ENCODE data around the gene CFAP77. TPM values are rescaled to one million over a fixed set of nuclear protein-coding genes. Genes with fewer than 3 reads are reported as not detected.

CFAP77 gene
- total RNA-seq, 1 donor from 2014 or later = not detected

- Histone ChIP-seq H3K9me3 (no peaks in the 10 kb centered on the region), H3K36me3 (no peaks in the 10 kb centered on the region), H3K4me3 (no peak overlapping the region), H3K27me3 (no peaks in the 10 kb centered on the region), H3K4me1 (no peaks in the 10 kb centered on the region), H3K27ac (no peak overlapping the region)
- no peak for DNase-seq (ENCODE audit: extremely low spot score in 2 of 2)
- no peak for TF ChIP-seq POLR2AphosphoS5 (IDR thresholded peaks at IDR 0.05; ENCODE audit: insufficient read depth in 1 of 2, low read depth in 1 of 2)
- intact Hi-C loops (cut with DNase I) = no loop called here
These were observed 108.0 kb downstream of the CFAP77 start for GRCh38 chr9:132517815-132518550.

GRCh38 chr9:132518626-132519025, 108.6 kb downstream of the CFAP77 start:
- H3K27ac ChIP-seq = no peak overlapping the region
- no peak overlapping the region for H3K4me3 ChIP-seq
- no peak for TF ChIP-seq CTCF (IDR thresholded peaks at IDR 0.05)
- TF ChIP-seq POLR2A (IDR thresholded peaks at IDR 0.05) = no peak
- TF ChIP-seq POLR2AphosphoS5 (IDR thresholded peaks at IDR 0.05; ENCODE audit: insufficient read depth in 1 of 2, low read depth in 1 of 2) = no peak
- H3K36me3 ChIP-seq = no peaks in the 10 kb centered on the region
- no peaks in the 10 kb centered on the region for H3K9me3 ChIP-seq
- no peak for DNase-seq (ENCODE audit: extremely low spot score in 2 of 2)
- H3K4me1 ChIP-seq = no peaks in the 10 kb centered on the region
- intact Hi-C loops (cut with DNase I) = no loop called here
- no peaks in the 10 kb centered on the region for H3K27me3 ChIP-seq

GRCh38 chr9:132519033-132519432, 109.0 kb downstream of the CFAP77 start:
- H3K9me3 ChIP-seq = no peaks in the 10 kb centered on the region
- TF ChIP-seq CTCF (IDR thresholded peaks at IDR 0.05) (no peak), POLR2A (IDR thresholded peaks at IDR 0.05) (no peak), POLR2AphosphoS5 (IDR thresholded peaks at IDR 0.05; ENCODE audit: insufficient read depth in 1 of 2, low read depth in 1 of 2) (no peak)
- no peaks in the 10 kb centered on the region for H3K27me3 ChIP-seq
- H3K4me1 ChIP-seq = no peaks in the 10 kb centered on the region
- H3K4me3 ChIP-seq = no peak overlapping the region
- H3K27ac ChIP-seq = no peak overlapping the region
- intact Hi-C loops (cut with DNase I) = no loop called here
- no peaks in the 10 kb centered on the region for H3K36me3 ChIP-seq
- DNase-seq (ENCODE audit: extremely low spot score in 2 of 2) = no peak

- intact Hi-C loops (cut with DNase I) = no loop called here
- DNase-seq (ENCODE audit: extremely low spot score in 2 of 2) = no peak
- H3K27me3 ChIP-seq = no peaks in the 10 kb centered on the region
- no peaks in the 10 kb centered on the region for H3K9me3 ChIP-seq
- no peak overlapping the region for H3K4me3 ChIP-seq
- TF ChIP-seq POLR2AphosphoS5 (IDR thresholded peaks at IDR 0.05; ENCODE audit: insufficient read depth in 1 of 2, low read depth in 1 of 2) (no peak), POLR2A (IDR thresholded peaks at IDR 0.05) (no peak), CTCF (IDR thresholded peaks at IDR 0.05) (no peak)
- H3K4me1 ChIP-seq = no peaks in the 10 kb centered on the region
- no peaks in the 10 kb centered on the region for H3K36me3 ChIP-seq
- H3K27ac ChIP-seq = no peak overlapping the region
These were observed 110.6 kb downstream of the CFAP77 start for GRCh38 chr9:132520612-132521011.

- H3K4me1 ChIP-seq = no peaks in the 10 kb centered on the region
- no peaks in the 10 kb centered on the region for H3K27me3 ChIP-seq
- TF ChIP-seq POLR2AphosphoS5 (IDR thresholded peaks at IDR 0.05; ENCODE audit: insufficient read depth in 1 of 2, low read depth in 1 of 2) = no peak
- TF ChIP-seq POLR2A (IDR thresholded peaks at IDR 0.05) = no peak
- TF ChIP-seq CTCF (IDR thresholded peaks at IDR 0.05) = no peak
- no peak overlapping the region for H3K27ac ChIP-seq
- intact Hi-C loops (cut with DNase I) = no loop called here
- H3K4me3 ChIP-seq = no peak overlapping the region
- DNase-seq (ENCODE audit: extremely low spot score in 2 of 2) = no peak
- no peaks in the 10 kb centered on the region for H3K36me3 ChIP-seq
- no peaks in the 10 kb centered on the region for H3K9me3 ChIP-seq
These were observed 115.5 kb downstream of the CFAP77 start for GRCh38 chr9:132525308-132526023.
